Measurements from ENCODE around the gene ME3.
"Not testable (repeated sequence)": the region's sequence is repeated elsewhere in the genome, so short reads cannot be mapped to it uniquely, and the experiment has no call there.

- TF ChIP-seq CTCF, EP300 (IDR thresholded peaks at IDR 0.05): not testable (repeated sequence)
Measured at GRCh38 chr11:86522512-86522911, 149.9 kb downstream of the ME3 start.

All from gastroesophageal sphincter (tissue), 3 donors.